HCT116 (cell line): ENCODE measurements around the gene CACNB3.

Experiments
- CEBPB ChIP-seq: IDR thresholded peaks from 2 replicates; pipeline ENCODE4 v1.6.1; 2012; ENCODE audit warnings: low read depth
- EGR1 ChIP-seq: IDR thresholded peaks from 2 replicates; pipeline ENCODE4 v1.6.1; 2012; ENCODE audit warnings: low read depth
- EZH2 ChIP-seq: fragments of 200-600 bp; sonication (generic); IDR thresholded peaks from 2 replicates; pipeline ENCODE4 v1.6.1; 2017; ENCODE audit warnings: antibody characterized with exemption, mixed run types
- EZH2phosphoT487 ChIP-seq: fragments of 200-600 bp; IDR thresholded peaks from 2 replicates; pipeline ENCODE4 v1.6.1; 2018; ENCODE audit warnings: antibody characterized with exemption, borderline replicate concordance
- POLR2A ChIP-seq: IDR thresholded peaks from 2 replicates; pipeline ENCODE4 v1.7.0; 2011; ENCODE audit warnings: borderline replicate concordance; ENCODE audit not compliant: insufficient read depth, insufficient read length; ENCODE audit errors: extremely low read depth
- POLR2AphosphoS5 ChIP-seq: IDR thresholded peaks from 2 replicates; pipeline ENCODE4 v1.6.1; 2011; ENCODE audit warnings: mild to moderate bottlenecking, low read depth, low read length, moderate library complexity
- TCF7L2 ChIP-seq: IDR thresholded peaks from 2 replicates; pipeline ENCODE4 v1.7.0; 2011; ENCODE audit warnings: borderline replicate concordance, inconsistent platforms; ENCODE audit not compliant: insufficient read depth, insufficient read length; ENCODE audit errors: extremely low read depth
- TF ChIP-seq, protein P1 (sequence below), 3 experiments: fragments of 200-600 bp in 1 of 3; sonication (generic) in 1 of 3; IDR thresholded peaks in 2 of 3; conservative IDR thresholded peaks in 1 of 3; 2 replicates each; pipeline ENCODE4 v1.5.1; 2012 to 2017; ENCODE audit warnings: low read depth in 2 of 3, low read length in 2 of 3, antibody characterized with exemption in 1 of 3, borderline replicate concordance in 1 of 3, control low read depth in 1 of 3, mild to moderate bottlenecking in 1 of 3, mixed read lengths in 1 of 3, mixed run types in 1 of 3, moderate library complexity in 1 of 3; ENCODE audit not compliant: insufficient read depth in 1 of 3

DNA sequence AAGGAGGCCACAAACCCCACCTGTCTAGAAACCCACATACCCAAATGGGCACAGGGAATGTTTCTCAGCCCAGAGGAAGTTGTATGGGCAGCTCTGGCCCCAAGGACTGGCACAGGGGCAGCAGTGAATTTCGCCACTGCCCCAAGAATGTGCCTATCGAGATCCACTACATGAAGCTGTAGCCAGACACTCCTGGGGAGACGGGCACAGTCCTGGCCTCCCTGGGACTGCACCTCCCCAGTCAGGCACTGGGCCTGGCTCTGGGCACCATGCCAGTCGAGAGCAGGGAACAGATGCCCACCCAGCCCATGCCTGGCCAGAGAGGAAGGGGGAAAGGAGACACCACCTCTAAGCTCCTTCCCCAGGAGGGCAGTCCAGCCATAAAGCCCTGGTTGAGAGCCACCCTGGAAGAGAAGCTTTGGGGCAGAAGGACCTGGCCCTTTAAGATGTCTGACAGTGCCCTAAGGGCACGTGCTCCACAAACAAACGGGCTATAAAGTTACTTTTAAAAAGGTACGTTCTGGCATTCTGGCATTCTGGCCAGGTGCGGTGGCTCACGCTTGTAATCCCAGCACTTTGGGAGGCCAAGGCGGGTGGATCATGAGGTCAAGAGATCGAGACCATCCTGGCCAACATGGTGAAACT, 37.8 kb upstream of the CACNB3 start:
- TF ChIP-seq, protein P1, sequence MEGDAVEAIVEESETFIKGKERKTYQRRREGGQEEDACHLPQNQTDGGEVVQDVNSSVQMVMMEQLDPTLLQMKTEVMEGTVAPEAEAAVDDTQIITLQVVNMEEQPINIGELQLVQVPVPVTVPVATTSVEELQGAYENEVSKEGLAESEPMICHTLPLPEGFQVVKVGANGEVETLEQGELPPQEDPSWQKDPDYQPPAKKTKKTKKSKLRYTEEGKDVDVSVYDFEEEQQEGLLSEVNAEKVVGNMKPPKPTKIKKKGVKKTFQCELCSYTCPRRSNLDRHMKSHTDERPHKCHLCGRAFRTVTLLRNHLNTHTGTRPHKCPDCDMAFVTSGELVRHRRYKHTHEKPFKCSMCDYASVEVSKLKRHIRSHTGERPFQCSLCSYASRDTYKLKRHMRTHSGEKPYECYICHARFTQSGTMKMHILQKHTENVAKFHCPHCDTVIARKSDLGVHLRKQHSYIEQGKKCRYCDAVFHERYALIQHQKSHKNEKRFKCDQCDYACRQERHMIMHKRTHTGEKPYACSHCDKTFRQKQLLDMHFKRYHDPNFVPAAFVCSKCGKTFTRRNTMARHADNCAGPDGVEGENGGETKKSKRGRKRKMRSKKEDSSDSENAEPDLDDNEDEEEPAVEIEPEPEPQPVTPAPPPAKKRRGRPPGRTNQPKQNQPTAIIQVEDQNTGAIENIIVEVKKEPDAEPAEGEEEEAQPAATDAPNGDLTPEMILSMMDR (IDR thresholded peaks at IDR 0.05 in 2 of 3, conservative IDR thresholded peaks at IDR 0.05 in 1 of 3; ENCODE audit: borderline replicate concordance in 1 of 3, insufficient read depth in 1 of 3, low read depth in 2 of 3, low read length in 2 of 3): no peak
- no peak for TF ChIP-seq EGR1
- no peak for TF ChIP-seq CEBPB
- no peak for TF ChIP-seq POLR2A
- TF ChIP-seq TCF7L2: no peak
- TF ChIP-seq EZH2: no peak
- TF ChIP-seq EZH2phosphoT487: no peak
- no peak for TF ChIP-seq POLR2AphosphoS5
